ENCODE measurements around the gene RNASE11. TPM values are rescaled to one million over a fixed set of nuclear protein-coding genes. Genes with fewer than 3 reads are reported as not detected.

The RNASE11 gene
- polyA plus RNA-seq, 1 of the 3 experiments (the other 2 are of a cell fraction) = not detected

DNA sequence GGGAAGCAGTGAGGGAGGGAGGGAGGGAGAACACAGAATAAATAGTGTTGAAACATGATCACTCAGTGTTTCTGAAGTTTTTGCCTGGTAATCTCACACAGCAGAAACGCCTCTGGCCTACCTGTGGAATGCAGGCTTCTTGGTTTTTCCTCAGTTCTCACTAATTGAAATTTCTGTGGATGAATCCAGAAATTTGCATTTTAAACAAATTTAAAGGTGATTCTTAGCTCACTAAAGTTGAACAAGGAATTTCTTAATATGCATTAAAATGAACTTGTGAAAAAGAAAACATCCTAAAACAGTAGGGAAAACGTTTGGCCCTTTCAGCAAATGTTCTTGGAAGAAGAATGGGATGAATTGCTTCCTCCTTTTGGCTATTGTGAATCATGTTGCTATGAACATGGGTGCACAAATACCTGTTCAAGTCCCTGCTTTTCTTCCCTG lies 28.3 kb downstream of the RNASE11 start:
- CTCF ChIA-PET = no interaction called here
- DNase-seq = no peak
- H3K4me3 ChIP-seq (ENCODE audit: low read depth in 2 of 2, low read length in 1 of 2) = no peak overlapping the region
- no peak overlapping the region for H3K4me2 ChIP-seq
- no peaks in the 10 kb centered on the region for H3K79me2 ChIP-seq (ENCODE audit: insufficient read depth)
- no peak overlapping the region for H3K9ac ChIP-seq
- WGBS (ENCODE audit: low lambda C conversion rate) = 7% methylated on average over 2 of the region's 2 CpGs
- H3K9me3 ChIP-seq = no peaks in the 10 kb centered on the region
- POLR2A ChIA-PET = no interaction called here
- H4K20me1 ChIP-seq (ENCODE audit: insufficient read depth) = no peaks in the 10 kb centered on the region
- H2AFZ ChIP-seq (ENCODE audit: low read depth) = no peak overlapping the region
- H3K9me2 ChIP-seq = no peaks in the 10 kb centered on the region
- no peak overlapping the region for H3K27ac ChIP-seq (ENCODE audit: low read depth in 2 of 2, low read length in 1 of 2)
- H3F3A ChIP-seq (replicated peaks; ENCODE audit: insufficient read depth) = no peaks in the 10 kb centered on the region
- no peak for TF ChIP-seq FOXM1 (IDR thresholded peaks at IDR 0.05; ENCODE audit: low read depth)
- TF ChIP-seq FOXJ3 (CRISPR knock-in tag; IDR thresholded peaks at IDR 0.05) = no peak
- TF ChIP-seq, protein P1, sequence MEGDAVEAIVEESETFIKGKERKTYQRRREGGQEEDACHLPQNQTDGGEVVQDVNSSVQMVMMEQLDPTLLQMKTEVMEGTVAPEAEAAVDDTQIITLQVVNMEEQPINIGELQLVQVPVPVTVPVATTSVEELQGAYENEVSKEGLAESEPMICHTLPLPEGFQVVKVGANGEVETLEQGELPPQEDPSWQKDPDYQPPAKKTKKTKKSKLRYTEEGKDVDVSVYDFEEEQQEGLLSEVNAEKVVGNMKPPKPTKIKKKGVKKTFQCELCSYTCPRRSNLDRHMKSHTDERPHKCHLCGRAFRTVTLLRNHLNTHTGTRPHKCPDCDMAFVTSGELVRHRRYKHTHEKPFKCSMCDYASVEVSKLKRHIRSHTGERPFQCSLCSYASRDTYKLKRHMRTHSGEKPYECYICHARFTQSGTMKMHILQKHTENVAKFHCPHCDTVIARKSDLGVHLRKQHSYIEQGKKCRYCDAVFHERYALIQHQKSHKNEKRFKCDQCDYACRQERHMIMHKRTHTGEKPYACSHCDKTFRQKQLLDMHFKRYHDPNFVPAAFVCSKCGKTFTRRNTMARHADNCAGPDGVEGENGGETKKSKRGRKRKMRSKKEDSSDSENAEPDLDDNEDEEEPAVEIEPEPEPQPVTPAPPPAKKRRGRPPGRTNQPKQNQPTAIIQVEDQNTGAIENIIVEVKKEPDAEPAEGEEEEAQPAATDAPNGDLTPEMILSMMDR (IDR thresholded peaks at IDR 0.05) = no peak
- no peak for TF ChIP-seq YY1 (IDR thresholded peaks at IDR 0.05; ENCODE audit: low read depth)
- no peak for TF ChIP-seq TAF1 (IDR thresholded peaks at IDR 0.05; ENCODE audit: borderline replicate concordance, low read depth, low read length)
- no peak for TF ChIP-seq CHD2 (IDR thresholded peaks at IDR 0.05; ENCODE audit: low read length, partially characterized antibody)
- TF ChIP-seq RXRA (IDR thresholded peaks at IDR 0.05; ENCODE audit: borderline replicate concordance, low read depth) = no peak
- no peak for TF ChIP-seq POLR2AphosphoS5 (IDR thresholded peaks at IDR 0.05; ENCODE audit: low read depth, low read length)
- TF ChIP-seq FOSL2 (IDR thresholded peaks at IDR 0.05; ENCODE audit: borderline replicate concordance, low read depth) = no peak
- TF ChIP-seq, protein P2, sequence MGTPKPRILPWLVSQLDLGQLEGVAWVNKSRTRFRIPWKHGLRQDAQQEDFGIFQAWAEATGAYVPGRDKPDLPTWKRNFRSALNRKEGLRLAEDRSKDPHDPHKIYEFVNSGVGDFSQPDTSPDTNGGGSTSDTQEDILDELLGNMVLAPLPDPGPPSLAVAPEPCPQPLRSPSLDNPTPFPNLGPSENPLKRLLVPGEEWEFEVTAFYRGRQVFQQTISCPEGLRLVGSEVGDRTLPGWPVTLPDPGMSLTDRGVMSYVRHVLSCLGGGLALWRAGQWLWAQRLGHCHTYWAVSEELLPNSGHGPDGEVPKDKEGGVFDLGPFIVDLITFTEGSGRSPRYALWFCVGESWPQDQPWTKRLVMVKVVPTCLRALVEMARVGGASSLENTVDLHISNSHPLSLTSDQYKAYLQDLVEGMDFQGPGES (IDR thresholded peaks at IDR 0.05; ENCODE audit: low read depth, low read length) = no peak
- TF ChIP-seq, protein P3, sequence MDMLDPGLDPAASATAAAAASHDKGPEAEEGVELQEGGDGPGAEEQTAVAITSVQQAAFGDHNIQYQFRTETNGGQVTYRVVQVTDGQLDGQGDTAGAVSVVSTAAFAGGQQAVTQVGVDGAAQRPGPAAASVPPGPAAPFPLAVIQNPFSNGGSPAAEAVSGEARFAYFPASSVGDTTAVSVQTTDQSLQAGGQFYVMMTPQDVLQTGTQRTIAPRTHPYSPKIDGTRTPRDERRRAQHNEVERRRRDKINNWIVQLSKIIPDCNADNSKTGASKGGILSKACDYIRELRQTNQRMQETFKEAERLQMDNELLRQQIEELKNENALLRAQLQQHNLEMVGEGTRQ (IDR thresholded peaks at IDR 0.05; ENCODE audit: borderline replicate concordance, low read depth, low read length) = no peak
- TF ChIP-seq, protein P4, sequence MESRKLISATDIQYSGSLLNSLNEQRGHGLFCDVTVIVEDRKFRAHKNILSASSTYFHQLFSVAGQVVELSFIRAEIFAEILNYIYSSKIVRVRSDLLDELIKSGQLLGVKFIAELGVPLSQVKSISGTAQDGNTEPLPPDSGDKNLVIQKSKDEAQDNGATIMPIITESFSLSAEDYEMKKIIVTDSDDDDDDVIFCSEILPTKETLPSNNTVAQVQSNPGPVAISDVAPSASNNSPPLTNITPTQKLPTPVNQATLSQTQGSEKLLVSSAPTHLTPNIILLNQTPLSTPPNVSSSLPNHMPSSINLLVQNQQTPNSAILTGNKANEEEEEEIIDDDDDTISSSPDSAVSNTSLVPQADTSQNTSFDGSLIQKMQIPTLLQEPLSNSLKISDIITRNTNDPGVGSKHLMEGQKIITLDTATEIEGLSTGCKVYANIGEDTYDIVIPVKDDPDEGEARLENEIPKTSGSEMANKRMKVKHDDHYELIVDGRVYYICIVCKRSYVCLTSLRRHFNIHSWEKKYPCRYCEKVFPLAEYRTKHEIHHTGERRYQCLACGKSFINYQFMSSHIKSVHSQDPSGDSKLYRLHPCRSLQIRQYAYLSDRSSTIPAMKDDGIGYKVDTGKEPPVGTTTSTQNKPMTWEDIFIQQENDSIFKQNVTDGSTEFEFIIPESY (IDR thresholded peaks at IDR 0.05; ENCODE audit: borderline replicate concordance, low read depth) = no peak
- TF ChIP-seq, protein P5, sequence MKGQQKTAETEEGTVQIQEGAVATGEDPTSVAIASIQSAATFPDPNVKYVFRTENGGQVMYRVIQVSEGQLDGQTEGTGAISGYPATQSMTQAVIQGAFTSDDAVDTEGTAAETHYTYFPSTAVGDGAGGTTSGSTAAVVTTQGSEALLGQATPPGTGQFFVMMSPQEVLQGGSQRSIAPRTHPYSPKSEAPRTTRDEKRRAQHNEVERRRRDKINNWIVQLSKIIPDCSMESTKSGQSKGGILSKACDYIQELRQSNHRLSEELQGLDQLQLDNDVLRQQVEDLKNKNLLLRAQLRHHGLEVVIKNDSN (IDR thresholded peaks at IDR 0.05; ENCODE audit: borderline replicate concordance, low read depth) = no peak
- TF ChIP-seq RCOR1 (IDR thresholded peaks at IDR 0.05; ENCODE audit: low read length) = no peak
- no peak for TF ChIP-seq SIN3A (IDR thresholded peaks at IDR 0.05; ENCODE audit: borderline replicate concordance, low read depth, low read length)
- TF ChIP-seq NFIC (IDR thresholded peaks at IDR 0.05; ENCODE audit: borderline replicate concordance) = no peak
- TF ChIP-seq MEF2A (IDR thresholded peaks at IDR 0.05; ENCODE audit: borderline replicate concordance, low read depth) = no peak
- no peaks in the 10 kb centered on the region for H3K36me3 ChIP-seq (replicated peaks in 1 of 2; ENCODE audit: control insufficient read depth in 1 of 2, insufficient read depth in 2 of 2, low read length in 1 of 2)
- no peaks in the 10 kb centered on the region for H3K4me1 ChIP-seq (ENCODE audit: control insufficient read depth in 1 of 2, insufficient read depth in 2 of 2, low read depth in 1 of 2, low read length in 1 of 2)
- H3K27me3 ChIP-seq (ENCODE audit: insufficient read depth) = peaks cover 37% of the 10 kb centered on the region

All from SK-N-SH (cell line).